Natural killer cell (primary cell): ENCODE results near the gene IFNL4. TPM values are rescaled to one million over a fixed set of nuclear protein-coding genes. Genes with fewer than 3 reads are reported as not detected.

Experiments
- ATAC-seq, 3 donors: fragments of 150-1000 bp in 2 of 3; fragments of 200-7000 bp in 1 of 3; cut with Tn5 transposase; 1 replicate in 1 of 3; 2 replicates in 2 of 3; pipeline ENCODE4 v1.10.0; 2021; ENCODE audit warnings: mild to moderate bottlenecking in 2 of 3, moderate library complexity in 2 of 3
- DNase-seq, 2 donors: peaks; one replicate each; pipeline versions ENCODE4 v3.0.0 to v3.0.0-alpha.2; 2013 to 2021; ENCODE audit warnings: mixed read lengths in 1 of 2
- H3K27ac ChIP-seq: one replicate; pipeline ENCODE4 v1.5.1; 2013; ENCODE audit warnings: mild to moderate bottlenecking, low read length
- H3K27me3 ChIP-seq: one replicate; pipeline ENCODE4 v1.6.1; 2013; ENCODE audit warnings: low read length; ENCODE audit not compliant: control insufficient read depth, insufficient read depth
- H3K36me3 ChIP-seq: one replicate; pipeline ENCODE4 v1.6.1; 2013; ENCODE audit warnings: low read length; ENCODE audit not compliant: control insufficient read depth, insufficient read depth
- H3K4me1 ChIP-seq: one replicate; pipeline ENCODE4 v1.6.1; 2013; ENCODE audit warnings: low read length; ENCODE audit not compliant: control insufficient read depth, insufficient read depth
- H3K4me3 ChIP-seq: one replicate; pipeline ENCODE4 v1.5.1; 2013; ENCODE audit warnings: low read length
- H3K9me3 ChIP-seq: one replicate; pipeline ENCODE4 v1.6.1; 2013; ENCODE audit warnings: low read length; ENCODE audit not compliant: control insufficient read depth, insufficient read depth
- H3K27ac Mint-ChIP-seq, 2 donors: one replicate each; pipeline ENCODE4 v1.8.0; 2022; ENCODE audit warnings: mild to moderate bottlenecking in 2 of 2, mixed read lengths in 2 of 2, moderate library complexity in 1 of 2
- H3K27me3 Mint-ChIP-seq, 2 donors: one replicate each; pipeline ENCODE4 v1.8.0; 2022; ENCODE audit warnings: low read depth in 2 of 2, mixed read lengths in 2 of 2
- H3K36me3 Mint-ChIP-seq: one replicate; pipeline ENCODE4 v1.8.0; 2022; ENCODE audit warnings: mixed read lengths
- H3K4me1 Mint-ChIP-seq, 2 donors: one replicate each; pipeline ENCODE4 v1.8.0; 2022; ENCODE audit warnings: mixed read lengths in 2 of 2
- H3K4me3 Mint-ChIP-seq: one replicate; pipeline ENCODE4 v1.8.0; 2022; ENCODE audit warnings: mild to moderate bottlenecking, moderate library complexity, mixed read lengths
- H3K9me3 Mint-ChIP-seq, 2 donors: one replicate each; pipeline ENCODE4 v1.8.0; 2022; ENCODE audit warnings: mixed read lengths in 2 of 2
- CTCF ChIP-seq: fragments of 200-600 bp; IDR thresholded peaks from one replicate; pipeline ENCODE4 v1.8.0; 2022; ENCODE audit warnings: antibody characterized with exemption
- whole genome bisulfite sequencing: methylation state at CpG from one replicate; pipeline ENCODE4 v1.1.7; 2013; ENCODE audit warnings: missing lambda C conversion rate; ENCODE audit not compliant: insufficient coverage; 5-methylcytosine and 5-hydroxymethylcytosine counted together
- intact Hi-C: fragments of 100-400 bp; cut with micrococcal nuclease; formaldehyde crosslinking; loops from one replicate; pipeline ENCODE4 v1.14.2; 2022
- total RNA-seq, 4 donors: library from RNA; stranded (reverse); fragments of 120-200 nt in 1 of 4; gene quantifications; one replicate each; pipeline versions ENCODE4 v1.2.3 to v1.2.4, GENCODE V29; 2013 to 2022

The IFNL4 gene
- total RNA-seq, 3 donors from 2014 or later (not counting 1 experiment from before 2014, with no cell fraction given) = not detected

- intact Hi-C loops = no loop called here
- peaks cover 28% of the 10 kb centered on the region for H3K4me1 ChIP-seq
- ATAC-seq (peak; percentile 65 to 87 (median 84)), DNase-seq (peak; percentile 48 to 52)
- no peak overlapping the region for H3K4me3 ChIP-seq
- no peak for TF ChIP-seq CTCF
- no peaks in the 10 kb centered on the region for H3K9me3 ChIP-seq
- no peaks in the 10 kb centered on the region for H3K9me3 Mint-ChIP-seq
- H3K27ac ChIP-seq = no peak overlapping the region
- peaks cover 19 to 30% of the 10 kb centered on the region in 2 donors for H3K4me1 Mint-ChIP-seq
- WGBS = 49% methylated on average over 12 of the region's 12 CpGs
- H3K4me3 Mint-ChIP-seq = no peak overlapping the region
- H3K36me3 Mint-ChIP-seq = no peaks in the 10 kb centered on the region
- peak overlapping the region in 1 of 2 donors; percentile 78 for H3K27ac Mint-ChIP-seq
- H3K27me3 ChIP-seq = no peaks in the 10 kb centered on the region
- no peaks in the 10 kb centered on the region for H3K27me3 Mint-ChIP-seq
- H3K36me3 ChIP-seq = no peaks in the 10 kb centered on the region
Measured at GRCh38 chr19:39236527-39236926, 12.1 kb downstream of the IFNL4 start.

GRCh38 chr19:39232708-39233107, 15.9 kb downstream of the IFNL4 start:
- Mint-ChIP-seq H3K36me3 (no peaks in the 10 kb centered on the region), H3K27me3 (no peaks in the 10 kb centered on the region), H3K27ac (no peak overlapping the region), H3K4me1 (peaks cover 9 to 19% of the 10 kb centered on the region in 2 donors), H3K4me3 (no peak overlapping the region), H3K9me3 (no peaks in the 10 kb centered on the region)
- DNase-seq = no peak
- intact Hi-C loops = no loop called here
- Histone ChIP-seq H3K27ac (no peak overlapping the region), H3K4me3 (no peak overlapping the region), H3K4me1 (peaks cover 19% of the 10 kb centered on the region), H3K27me3 (no peaks in the 10 kb centered on the region), H3K9me3 (no peaks in the 10 kb centered on the region), H3K36me3 (no peaks in the 10 kb centered on the region)
- no peak for TF ChIP-seq CTCF
- no peak for ATAC-seq
- 92% methylated on average over 5 of the region's 5 CpGs for WGBS

- H3K4me3 Mint-ChIP-seq = no peak overlapping the region
- H3K27ac ChIP-seq = no peak overlapping the region
- no peak overlapping the region for H3K4me3 ChIP-seq
- H3K27me3 ChIP-seq = no peaks in the 10 kb centered on the region
- H3K27ac Mint-ChIP-seq = no peak overlapping the region
- H3K4me1 Mint-ChIP-seq = no peaks in the 10 kb centered on the region
- no peaks in the 10 kb centered on the region for H3K36me3 ChIP-seq
- DNase-seq = no peak
- TF ChIP-seq CTCF = no peak
- H3K9me3 Mint-ChIP-seq = no peaks in the 10 kb centered on the region
- peaks cover 0 to 2% of the 10 kb centered on the region in 2 donors for H3K27me3 Mint-ChIP-seq
- no peaks in the 10 kb centered on the region for H3K4me1 ChIP-seq
- intact Hi-C loops = no loop called here
- H3K9me3 ChIP-seq = no peaks in the 10 kb centered on the region
- ATAC-seq = no peak
- 72% methylated on average over 1 of the region's 2 CpGs for WGBS
- H3K36me3 Mint-ChIP-seq = no peaks in the 10 kb centered on the region
Measured at GRCh38 chr19:39230096-39230764, 18.4 kb downstream of the IFNL4 start.

- H3K27me3 Mint-ChIP-seq = peaks cover 0 to 23% of the 10 kb centered on the region in 2 donors
- Histone ChIP-seq H3K36me3 (no peaks in the 10 kb centered on the region), H3K4me1 (no peaks in the 10 kb centered on the region), H3K27me3 (peaks cover 6% of the 10 kb centered on the region), H3K4me3 (no peak overlapping the region), H3K27ac (no peak overlapping the region), H3K9me3 (no peaks in the 10 kb centered on the region)
- H3K27ac Mint-ChIP-seq = no peak overlapping the region
- H3K4me3 Mint-ChIP-seq = no peak overlapping the region
- 28% methylated on average over 3 of the region's 3 CpGs for WGBS
- H3K36me3 Mint-ChIP-seq = no peaks in the 10 kb centered on the region
- DNase-seq (peak in 1 of 2 donors; percentile 23), ATAC-seq (no peak)
- peaks cover 0 to 11% of the 10 kb centered on the region in 2 donors for H3K4me1 Mint-ChIP-seq
- H3K9me3 Mint-ChIP-seq = no peaks in the 10 kb centered on the region
- no peak for TF ChIP-seq CTCF
- intact Hi-C loops = no loop called here
Measured at GRCh38 chr19:39224910-39225309, 23.7 kb downstream of the IFNL4 start.
